AG09309 (cell line): ENCODE measurements around the gene RD3L.

ENCODE experiments used
- DNase-seq: peaks from one replicate; pipeline ENCODE4 v3.0.0-alpha.2; 2010; ENCODE audit warnings: low read depth
- H3K4me3 ChIP-seq: 2 replicates; pipeline ENCODE4 v1.5.1; 2011; ENCODE audit warnings: mild to moderate bottlenecking, low read depth, low read length, moderate library complexity; ENCODE audit not compliant: control insufficient read depth
- TF ChIP-seq, protein P1 (sequence below): IDR thresholded peaks from 2 replicates; pipeline ENCODE4 v1.5.1; 2011; ENCODE audit warnings: mild to moderate bottlenecking, low read depth, low read length, inconsistent platforms; ENCODE audit not compliant: insufficient read depth, control insufficient read depth; ENCODE audit errors: missing control alignments

Gene RD3L

DNA sequence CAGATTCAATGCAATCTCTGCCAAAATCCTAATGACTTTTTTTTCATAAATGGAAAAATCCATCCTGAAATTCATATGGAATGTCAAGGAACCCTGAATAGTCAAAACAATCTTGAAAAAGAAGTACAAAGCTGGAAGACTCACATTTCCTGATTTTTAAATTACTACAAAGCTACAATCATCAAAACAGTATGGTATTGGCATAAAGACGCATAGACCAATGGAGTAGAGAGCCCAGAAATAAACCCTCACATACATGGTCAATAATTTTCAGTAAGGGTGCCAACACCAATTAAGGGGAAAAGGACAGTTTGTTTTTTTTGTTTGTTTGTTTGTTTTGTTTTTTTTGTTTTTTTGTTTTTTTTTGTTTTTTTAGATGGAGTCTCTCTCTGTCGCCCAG lies 4.6 kb upstream of the RD3L start:
- DNase-seq: no peak
- TF ChIP-seq, protein P1, sequence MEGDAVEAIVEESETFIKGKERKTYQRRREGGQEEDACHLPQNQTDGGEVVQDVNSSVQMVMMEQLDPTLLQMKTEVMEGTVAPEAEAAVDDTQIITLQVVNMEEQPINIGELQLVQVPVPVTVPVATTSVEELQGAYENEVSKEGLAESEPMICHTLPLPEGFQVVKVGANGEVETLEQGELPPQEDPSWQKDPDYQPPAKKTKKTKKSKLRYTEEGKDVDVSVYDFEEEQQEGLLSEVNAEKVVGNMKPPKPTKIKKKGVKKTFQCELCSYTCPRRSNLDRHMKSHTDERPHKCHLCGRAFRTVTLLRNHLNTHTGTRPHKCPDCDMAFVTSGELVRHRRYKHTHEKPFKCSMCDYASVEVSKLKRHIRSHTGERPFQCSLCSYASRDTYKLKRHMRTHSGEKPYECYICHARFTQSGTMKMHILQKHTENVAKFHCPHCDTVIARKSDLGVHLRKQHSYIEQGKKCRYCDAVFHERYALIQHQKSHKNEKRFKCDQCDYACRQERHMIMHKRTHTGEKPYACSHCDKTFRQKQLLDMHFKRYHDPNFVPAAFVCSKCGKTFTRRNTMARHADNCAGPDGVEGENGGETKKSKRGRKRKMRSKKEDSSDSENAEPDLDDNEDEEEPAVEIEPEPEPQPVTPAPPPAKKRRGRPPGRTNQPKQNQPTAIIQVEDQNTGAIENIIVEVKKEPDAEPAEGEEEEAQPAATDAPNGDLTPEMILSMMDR: no peak
- no peak overlapping the region for H3K4me3 ChIP-seq

DNA sequence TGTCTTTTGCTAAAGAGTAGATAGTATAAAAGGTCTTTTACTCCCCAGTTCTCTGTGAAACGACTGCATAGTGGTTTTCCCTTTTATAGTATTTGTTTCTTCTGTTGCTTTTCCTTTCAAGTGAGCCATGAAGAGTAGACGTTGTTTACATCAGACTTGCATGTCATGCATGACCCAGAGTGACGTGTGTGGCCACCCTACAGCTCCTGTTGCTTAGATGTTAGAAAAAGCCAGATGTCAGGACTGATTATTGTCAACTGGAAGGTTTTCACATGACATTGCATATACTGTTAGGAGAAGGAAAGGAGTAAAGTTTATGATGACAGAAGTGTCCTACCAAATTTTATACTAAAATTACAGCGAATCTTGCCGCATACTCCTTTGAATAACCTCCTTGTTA lies 1.3 kb upstream of the RD3L start:
- TF ChIP-seq, protein P1: no peak
- no peak for DNase-seq
- H3K4me3 ChIP-seq: no peak overlapping the region

DNA sequence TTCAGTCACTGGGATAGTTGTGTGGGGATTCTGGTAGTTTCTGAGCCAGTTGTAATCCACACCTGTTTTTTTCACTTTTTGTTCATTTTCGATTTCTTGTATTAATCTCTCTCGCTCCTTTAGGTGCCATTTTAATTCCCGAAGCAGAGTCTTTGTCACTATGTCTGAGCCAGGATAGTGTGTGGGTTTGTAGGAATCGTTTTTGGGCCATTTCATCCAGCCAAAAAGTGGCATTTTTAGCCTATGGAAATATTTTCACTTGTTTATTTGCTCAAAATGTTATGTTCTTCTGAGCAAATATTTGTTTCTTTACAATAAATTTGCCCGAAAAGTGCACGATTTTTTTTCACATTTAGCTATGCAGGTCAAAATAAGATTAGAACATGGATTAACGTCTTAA lies 867 bp downstream of the RD3L start:
- DNase-seq: no peak
- no peak overlapping the region for H3K4me3 ChIP-seq
- TF ChIP-seq, protein P1: no peak

DNA sequence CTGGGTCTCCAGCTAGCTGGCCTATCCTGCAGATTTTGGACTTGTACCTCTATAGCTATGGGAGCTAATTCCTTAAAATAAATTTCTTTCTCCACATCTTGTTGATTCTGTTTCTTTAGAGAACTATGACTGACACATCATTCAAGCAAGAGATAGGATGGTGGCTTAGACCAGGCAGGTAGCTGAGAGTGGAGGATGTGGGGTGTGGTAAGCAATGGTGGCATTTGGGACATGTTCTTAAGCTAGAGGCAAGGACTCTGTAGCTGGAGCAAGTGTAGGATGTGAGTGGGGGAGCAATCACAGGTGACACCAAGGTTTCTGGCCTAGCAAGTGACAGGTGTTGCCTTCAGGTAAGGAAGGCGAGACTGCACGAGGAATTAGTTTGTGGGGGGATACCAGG lies 7.2 kb downstream of the RD3L start:
- TF ChIP-seq, protein P1: no peak
- no peak overlapping the region for H3K4me3 ChIP-seq
- DNase-seq: no peak

DNA sequence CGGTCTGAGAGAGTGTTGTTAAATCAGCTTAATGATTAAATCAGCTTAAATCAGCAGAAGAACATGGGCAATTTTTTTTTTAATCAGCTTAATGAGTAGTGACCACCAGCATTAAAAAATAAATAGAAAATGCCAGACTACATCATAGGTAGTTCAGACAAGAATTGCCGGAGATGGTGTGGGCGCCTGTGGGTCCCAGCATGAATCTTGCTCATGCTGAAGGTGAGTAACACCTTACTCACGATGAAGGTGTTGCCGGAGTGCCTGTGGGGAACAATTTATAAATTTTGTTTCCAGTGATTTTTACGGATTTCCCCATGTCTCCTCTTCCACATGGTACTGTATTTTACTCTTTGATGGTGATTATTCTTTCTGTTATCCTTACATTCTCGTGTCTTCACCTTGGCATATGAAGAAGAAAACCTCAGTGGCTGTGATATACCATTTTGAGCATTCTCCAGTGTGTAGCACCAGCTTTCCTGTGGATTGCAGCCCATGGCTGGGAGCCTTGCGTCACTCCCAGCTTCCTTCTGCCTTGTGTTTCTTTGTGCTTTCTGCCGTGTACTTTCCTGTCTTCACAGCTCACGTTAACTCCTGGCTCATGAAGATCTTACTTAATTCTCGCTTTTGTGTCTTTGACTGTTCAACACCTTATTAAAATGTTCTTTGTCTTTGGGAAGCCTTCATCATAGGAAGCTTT lies 9.4 kb downstream of the RD3L start:
- TF ChIP-seq, protein P1: no peak
- DNase-seq: no peak
- no peak overlapping the region for H3K4me3 ChIP-seq

DNA sequence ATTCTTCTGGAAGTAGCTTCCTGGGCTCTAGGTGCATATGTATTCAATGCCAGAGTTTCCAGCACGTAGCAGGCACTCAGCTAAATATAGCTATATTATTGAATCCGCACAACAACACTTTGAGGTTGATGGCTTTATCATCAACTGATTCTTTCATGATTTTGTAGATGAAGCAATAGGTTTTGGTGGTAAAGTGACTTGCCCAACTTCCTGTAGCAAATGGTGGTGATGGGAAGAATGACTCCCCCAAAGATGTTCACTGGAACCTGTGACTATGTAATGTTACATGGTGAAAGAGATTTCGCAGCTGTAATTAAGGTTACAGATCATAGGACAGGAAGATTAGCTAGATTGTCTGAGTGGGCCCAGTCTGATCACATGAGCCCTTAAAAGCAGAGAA lies 10.9 kb downstream of the RD3L start:
- TF ChIP-seq, protein P1: no peak
- DNase-seq: no peak
- no peak overlapping the region for H3K4me3 ChIP-seq

DNA sequence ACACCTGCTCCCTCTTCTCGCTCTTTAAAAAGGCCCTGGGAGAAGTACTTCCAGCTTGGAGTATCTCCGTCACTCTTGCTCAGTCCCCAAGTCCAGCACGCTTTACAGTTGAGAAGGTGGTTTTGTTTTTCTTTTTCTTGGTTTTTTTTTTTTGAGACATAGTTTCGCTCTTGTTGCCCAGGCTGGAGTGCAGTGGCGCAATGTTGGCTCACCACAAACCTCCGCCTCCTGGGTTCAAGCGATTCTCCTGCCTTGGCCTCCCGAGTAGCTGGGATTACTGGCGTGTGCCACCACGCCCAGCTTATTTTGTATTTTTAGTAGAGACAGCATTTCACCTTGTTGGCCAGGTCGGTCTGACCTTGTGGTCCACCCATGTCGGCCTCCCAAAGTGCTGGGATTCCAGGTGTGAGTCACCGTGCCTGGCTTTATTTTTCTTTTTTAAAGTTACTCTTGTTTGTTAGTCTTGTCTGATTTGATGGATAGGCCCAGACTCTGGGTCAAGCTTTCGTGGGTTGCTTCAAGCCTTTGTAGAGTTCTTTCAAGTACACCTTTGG lies 12.2 kb downstream of the RD3L start:
- no peak overlapping the region for H3K4me3 ChIP-seq
- no peak for DNase-seq
- TF ChIP-seq, protein P1: no peak
